Gastroesophageal sphincter (tissue), 4 donors: ENCODE measurements around the gene EEF1A2. TPM values are rescaled to one million over a fixed set of nuclear protein-coding genes. Genes with fewer than 3 reads are reported as not detected.

Source experiments
- ATAC-seq: fragments of 150-250 bp; one replicate; pipeline ENCODE4 v1.9.1; 2016; ENCODE audit warnings: mild to moderate bottlenecking, moderate library complexity
- H3K27ac ChIP-seq, 4 donors: fragments of 200-600 bp; sonication (generic) in 3 of 4; 1 replicate in 3 of 4; 2 replicates in 1 of 4; pipeline ENCODE4 v1.5.1; 2016 to 2019
- H3K27me3 ChIP-seq: fragments of 200-600 bp; sonication (generic); one replicate; pipeline ENCODE4 v1.5.1; 2019
- H3K36me3 ChIP-seq, 2 donors: fragments of 200-600 bp; sonication (generic); one replicate each; pipeline ENCODE4 v1.5.1; 2019; ENCODE audit warnings: control low read depth in 1 of 2
- H3K4me1 ChIP-seq, 3 donors: fragments of 200-600 bp; sonication (generic); 1 replicate in 2 of 3; 2 replicates in 1 of 3; pipeline ENCODE4 v1.5.1; 2016 to 2019; ENCODE audit warnings: control low read depth in 2 of 3
- H3K4me3 ChIP-seq, 2 donors: fragments of 200-600 bp; sonication (generic); one replicate each; pipeline ENCODE4 v1.5.1; 2019; ENCODE audit warnings: mild to moderate bottlenecking in 1 of 2, moderate library complexity in 1 of 2
- H3K9me3 ChIP-seq, 3 donors: fragments of 200-600 bp; sonication (generic); one replicate each; pipeline ENCODE4 v1.5.1; 2017 to 2019; ENCODE audit warnings: control low read depth in 2 of 3
- CTCF ChIP-seq, 4 experiments: fragments of 200-600 bp in 2 of 4; fragments of 450-650 bp in 2 of 4; sonication (generic) in 1 of 4; IDR thresholded peaks; one replicate each; pipeline ENCODE4 v1.5.1; 2017 to 2019; ENCODE audit warnings: antibody characterized with exemption in 4 of 4, mild to moderate bottlenecking in 2 of 4, moderate library complexity in 2 of 4
- EP300 ChIP-seq: sonication (generic); formaldehyde crosslinking; IDR thresholded peaks from one replicate; pipeline ENCODE4 v1.6.1; 2017; ENCODE audit warnings: antibody characterized with exemption, mild to moderate bottlenecking
- POLR2A ChIP-seq, 2 donors: fragments of 450-650 bp; IDR thresholded peaks; one replicate each; pipeline ENCODE4 v1.6.1; 2017; ENCODE audit warnings: antibody characterized with exemption in 2 of 2, mild to moderate bottlenecking in 2 of 2, moderate library complexity in 1 of 2
- POLR2AphosphoS5 ChIP-seq: sonication (generic); formaldehyde crosslinking; IDR thresholded peaks from one replicate; pipeline ENCODE4 v1.6.1; 2017; ENCODE audit warnings: antibody characterized with exemption
- WGBS, 2 donors: methylation state at CpG; one replicate each; pipeline ENCODE4 v1.1.5; 2018; ENCODE audit warnings: low coverage in 1 of 2; 5-methylcytosine and 5-hydroxymethylcytosine counted together
- total RNA-seq, 4 donors: library from RNA; depleted of rRNA; stranded (reverse); fragments of >200 nt; gene quantifications; one replicate each; pipeline ENCODE4 v1.1.0, GENCODE V29; 2016

The EEF1A2 gene
- total RNA-seq, 4 donors from 2014 or later, result 0.47 to 6.5 (median 3.4) TPM

- Histone ChIP-seq H3K4me1 (peaks cover 0 to 6% (median 0%) of the 10 kb centered on the region in 3 donors), H3K4me3 (no peak overlapping the region), H3K9me3 (no peaks in the 10 kb centered on the region), H3K36me3 (no peaks in the 10 kb centered on the region), H3K27ac (no peak overlapping the region), H3K27me3 (peaks cover 76% of the 10 kb centered on the region)
- no CpG with 5 or more reads among the region's 12 CpGs for whole genome bisulfite sequencing, 2 donors
- ATAC-seq, result no peak
- TF ChIP-seq POLR2AphosphoS5 (no peak), CTCF (IDR thresholded peaks at IDR 0.05) (no peak), EP300 (no peak), POLR2A (IDR thresholded peaks at IDR 0.05) (no peak)
These were observed 60.8 kb downstream of the EEF1A2 start for GRCh38 chr20:63438121-63438520.

Other genes with a start within 250 kb of the EEF1A2 start
- 1 to 10 TPM in 1 of 4 donors, not detected in 3; 2.3 TPM for gene NKAIN4, start 244.6 kb downstream of the EEF1A2 start, total RNA-seq
- 10 to 100 TPM; 35.0 to 50.1 (median 45.2) TPM for gene ARFGAP1, start 226.3 kb downstream of the EEF1A2 start, total RNA-seq
- not detected for gene COL20A1, start 205.9 kb downstream of the EEF1A2 start, total RNA-seq
- gene CHRNA4, start 137.7 kb downstream of the EEF1A2 start, total RNA-seq, result not detected
- gene KCNQ2, start 26.4 kb downstream of the EEF1A2 start, total RNA-seq, result under 1 TPM in 3 of 4 donors, not detected in 1; 0.19 to 0.40 (median 0.40) TPM
- gene PPDPF, start 21.7 kb upstream of the EEF1A2 start, total RNA-seq, result 100 to 1,000 TPM; 114 to 256 (median 162) TPM
- 1 to 10 TPM in 1 of 4 donors, under 1 TPM in 2, not detected in 1; 0.13 to 2.1 (median 0.42) TPM for gene PTK6, start 38.3 kb upstream of the EEF1A2 start, total RNA-seq
- not detected for gene SRMS, start 48.7 kb upstream of the EEF1A2 start, total RNA-seq
- under 1 TPM in 1 of 4 donors, not detected in 3; 0.27 TPM for gene FNDC11, start 55.1 kb upstream of the EEF1A2 start, total RNA-seq
- gene HELZ2, start 75.2 kb upstream of the EEF1A2 start, total RNA-seq, result 10 to 100 TPM; 14.2 to 22.2 (median 20.2) TPM
- 10 to 100 TPM in 3 of 4 donors, 1 to 10 TPM in 1; 9.8 to 16.1 (median 12.1) TPM for gene GMEB2, start 128.0 kb upstream of the EEF1A2 start, total RNA-seq
- gene STMN3, start 154.3 kb upstream of the EEF1A2 start, total RNA-seq, result 10 to 100 TPM; 13.7 to 31.6 (median 17.0) TPM
- gene RTEL1, start 159.2 kb upstream of the EEF1A2 start, total RNA-seq, result 10 to 100 TPM in 3 of 4 donors, 1 to 10 TPM in 1; 7.1 to 43.7 (median 18.7) TPM
- 10 to 100 TPM in 3 of 4 donors, 1 to 10 TPM in 1; 8.9 to 27.8 (median 15.4) TPM for gene TNFRSF6B, start 197.6 kb upstream of the EEF1A2 start, total RNA-seq
- gene ARFRP1, start 208.9 kb upstream of the EEF1A2 start, total RNA-seq, result 10 to 100 TPM; 38.9 to 56.4 (median 49.0) TPM
- gene ZGPAT, start 209.0 kb upstream of the EEF1A2 start, total RNA-seq, result 10 to 100 TPM; 21.7 to 51.7 (median 32.9) TPM
- gene LIME1, start 237.6 kb upstream of the EEF1A2 start, total RNA-seq, result 10 to 100 TPM in 1 of 4 donors, 1 to 10 TPM in 3; 4.7 to 17.0 (median 7.2) TPM
- 10 to 100 TPM; 36.5 to 98.7 (median 59.9) TPM for gene SLC2A4RG, start 240.7 kb upstream of the EEF1A2 start, total RNA-seq